H1 (cell line): ENCODE data around the gene SEZ6L.

Experiments
- GTF2F1 ChIP-seq: IDR thresholded peaks from 2 replicates; pipeline ENCODE4 v1.6.1; 2012; ENCODE audit warnings: low read depth, low read length, improper control_type of control experiment, borderline replicate concordance
- JUN ChIP-seq: IDR thresholded peaks from 2 replicates; pipeline ENCODE4 v1.6.1; 2011; ENCODE audit warnings: low read depth, mild to moderate bottlenecking, improper control_type of control experiment, low read length
- KDM1A ChIP-seq: fragments of 200-600, 300-600 bp; sonication (generic); IDR thresholded peaks from 2 replicates; pipeline ENCODE4 v1.7.1; 2016; ENCODE audit warnings: mild to moderate bottlenecking, low read length, borderline replicate concordance
- POLR2A ChIP-seq, 2 experiments: IDR thresholded peaks; 1 replicate in 1 of 2; 2 replicates in 1 of 2; pipeline ENCODE4 v1.6.1; 2011; ENCODE audit warnings: low read depth in 2 of 2, low read length in 2 of 2, mild to moderate bottlenecking in 2 of 2; ENCODE audit errors: control extremely low read depth in 1 of 2
- POLR2AphosphoS5 ChIP-seq: IDR thresholded peaks from 2 replicates; pipeline ENCODE4 v1.6.1; 2011; ENCODE audit warnings: low read depth, low read length
- RAD21 ChIP-seq, 2 experiments: IDR thresholded peaks in 1 of 2; conservative IDR thresholded peaks in 1 of 2; 2 replicates each; pipeline ENCODE4 v1.6.1; 2011; ENCODE audit warnings: low read depth in 2 of 2, low read length in 2 of 2, improper control_type of control experiment in 1 of 2, inconsistent platforms in 1 of 2, mild to moderate bottlenecking in 1 of 2, moderate library complexity in 1 of 2
- RNF2 ChIP-seq: fragments of 200-900, 300-1000 bp; sonication (generic); IDR thresholded peaks from 2 replicates; pipeline ENCODE4 v1.7.1; 2016; ENCODE audit warnings: borderline replicate concordance, low read depth, mild to moderate bottlenecking, antibody characterized with exemption, low read length; ENCODE audit not compliant: poor library complexity, severe bottlenecking; ENCODE audit errors: missing control alignments
- TBP ChIP-seq: IDR thresholded peaks from 2 replicates; pipeline ENCODE4 v1.6.1; 2011; ENCODE audit warnings: low read depth, low read length, improper control_type of control experiment
- TF ChIP-seq, protein P1 (sequence below), 3 experiments: IDR thresholded peaks; 1 replicate in 2 of 3; 2 replicates in 1 of 3; pipeline versions ENCODE4 v1.5.1 to v1.6.1; 2011; ENCODE audit warnings: low read length in 3 of 3, mild to moderate bottlenecking in 3 of 3, inconsistent platforms in 2 of 3, low read depth in 1 of 3, moderate library complexity in 1 of 3; ENCODE audit not compliant: insufficient read depth in 1 of 3; ENCODE audit errors: control extremely low read depth in 1 of 3

DNA sequence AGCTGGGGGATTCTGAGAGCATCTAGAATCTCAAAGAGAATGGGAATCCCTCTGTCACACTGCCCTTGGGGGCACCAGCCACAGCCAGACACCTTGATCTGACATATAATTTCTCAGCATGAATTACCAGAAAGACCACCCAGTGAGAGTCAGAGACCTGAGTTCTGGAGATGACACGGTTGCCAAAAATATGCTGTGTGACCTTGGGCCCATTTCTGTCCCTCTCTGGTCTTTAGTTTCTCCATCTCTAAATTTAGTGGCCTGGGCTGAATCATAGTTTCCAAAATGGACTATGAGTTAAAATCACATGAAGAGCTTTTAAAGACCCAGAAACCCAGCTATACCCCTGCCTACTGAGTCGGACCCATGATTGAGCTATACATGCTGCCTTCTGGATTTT is 15.9 kb downstream of the SEZ6L start:
- TF ChIP-seq KDM1A = no peak
- TF ChIP-seq POLR2AphosphoS5 = no peak
- TF ChIP-seq POLR2A (IDR thresholded peaks at IDR 0.05; ENCODE audit: control extremely low read depth in 1 of 2, low read depth in 2 of 2, low read length in 2 of 2) = no peak
- TF ChIP-seq RNF2 = no peak
- TF ChIP-seq, protein P1, sequence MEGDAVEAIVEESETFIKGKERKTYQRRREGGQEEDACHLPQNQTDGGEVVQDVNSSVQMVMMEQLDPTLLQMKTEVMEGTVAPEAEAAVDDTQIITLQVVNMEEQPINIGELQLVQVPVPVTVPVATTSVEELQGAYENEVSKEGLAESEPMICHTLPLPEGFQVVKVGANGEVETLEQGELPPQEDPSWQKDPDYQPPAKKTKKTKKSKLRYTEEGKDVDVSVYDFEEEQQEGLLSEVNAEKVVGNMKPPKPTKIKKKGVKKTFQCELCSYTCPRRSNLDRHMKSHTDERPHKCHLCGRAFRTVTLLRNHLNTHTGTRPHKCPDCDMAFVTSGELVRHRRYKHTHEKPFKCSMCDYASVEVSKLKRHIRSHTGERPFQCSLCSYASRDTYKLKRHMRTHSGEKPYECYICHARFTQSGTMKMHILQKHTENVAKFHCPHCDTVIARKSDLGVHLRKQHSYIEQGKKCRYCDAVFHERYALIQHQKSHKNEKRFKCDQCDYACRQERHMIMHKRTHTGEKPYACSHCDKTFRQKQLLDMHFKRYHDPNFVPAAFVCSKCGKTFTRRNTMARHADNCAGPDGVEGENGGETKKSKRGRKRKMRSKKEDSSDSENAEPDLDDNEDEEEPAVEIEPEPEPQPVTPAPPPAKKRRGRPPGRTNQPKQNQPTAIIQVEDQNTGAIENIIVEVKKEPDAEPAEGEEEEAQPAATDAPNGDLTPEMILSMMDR (IDR thresholded peaks at IDR 0.05; ENCODE audit: control extremely low read depth in 1 of 3, insufficient read depth in 1 of 3, low read depth in 1 of 3, low read length in 3 of 3) = no peak
- no peak for TF ChIP-seq TBP
- TF ChIP-seq JUN = no peak
- TF ChIP-seq RAD21 (IDR thresholded peaks at IDR 0.05 in 1 of 2, conservative IDR thresholded peaks at IDR 0.05 in 1 of 2; ENCODE audit: low read depth in 2 of 2, low read length in 2 of 2) = no peak
- TF ChIP-seq GTF2F1 = no peak
